Measurements from ENCODE around the gene F10.

Gene F10

GRCh38 chr13:113148407-113148806 is 25.8 kb downstream of the F10 start:
- H3K4me2 ChIP-seq, result no peak overlapping the region
- H3K27me3 ChIP-seq (ENCODE audit: insufficient read depth, low read depth), result no peaks in the 10 kb centered on the region
- no peaks in the 10 kb centered on the region for H3K36me3 ChIP-seq (ENCODE audit: insufficient read depth)
- no peak overlapping the region for H3K27ac ChIP-seq
- no peaks in the 10 kb centered on the region for H3K79me2 ChIP-seq (ENCODE audit: insufficient read depth, low read depth)
- H2AFZ ChIP-seq (ENCODE audit: low read depth), result no peak overlapping the region
- H4K20me1 ChIP-seq (ENCODE audit: insufficient read depth), result no peaks in the 10 kb centered on the region
- H3K4me1 ChIP-seq (ENCODE audit: low read depth, poor library complexity, severe bottlenecking), result peaks cover 5% of the 10 kb centered on the region
- H3K4me3 ChIP-seq (IDR thresholded peaks at IDR 0.05; ENCODE audit: insufficient read depth, low read depth, low read length), result no peak overlapping the region
- no peak overlapping the region for H3K9ac ChIP-seq
- TF ChIP-seq CTCF (conservative IDR thresholded peaks at IDR 0.05; ENCODE audit: low read depth, low read length), result no peak

GRCh38 chr13:113148940-113149503 is 26.4 kb downstream of the F10 start:
- no peak overlapping the region for H3K27ac ChIP-seq
- H3K4me3 ChIP-seq (IDR thresholded peaks at IDR 0.05; ENCODE audit: insufficient read depth, low read depth, low read length), result no peak overlapping the region
- no peaks in the 10 kb centered on the region for H3K27me3 ChIP-seq (ENCODE audit: insufficient read depth, low read depth)
- no peak overlapping the region for H3K9ac ChIP-seq
- no peak overlapping the region for H3K4me2 ChIP-seq
- H4K20me1 ChIP-seq (ENCODE audit: insufficient read depth), result no peaks in the 10 kb centered on the region
- H2AFZ ChIP-seq (ENCODE audit: low read depth), result no peak overlapping the region
- TF ChIP-seq CTCF (conservative IDR thresholded peaks at IDR 0.05; ENCODE audit: low read depth, low read length), result no peak
- H3K4me1 ChIP-seq (ENCODE audit: low read depth, poor library complexity, severe bottlenecking), result peaks cover 5% of the 10 kb centered on the region
- no peaks in the 10 kb centered on the region for H3K36me3 ChIP-seq (ENCODE audit: insufficient read depth)
- no peaks in the 10 kb centered on the region for H3K79me2 ChIP-seq (ENCODE audit: insufficient read depth, low read depth)

- no peaks in the 10 kb centered on the region for H4K20me1 ChIP-seq (ENCODE audit: insufficient read depth)
- peaks cover 9% of the 10 kb centered on the region for H3K4me1 ChIP-seq (ENCODE audit: low read depth, poor library complexity, severe bottlenecking)
- no peak overlapping the region for H3K9ac ChIP-seq
- no peaks in the 10 kb centered on the region for H3K36me3 ChIP-seq (ENCODE audit: insufficient read depth)
- TF ChIP-seq CTCF (conservative IDR thresholded peaks at IDR 0.05; ENCODE audit: low read depth, low read length), result no peak
- no peaks in the 10 kb centered on the region for H3K27me3 ChIP-seq (ENCODE audit: insufficient read depth, low read depth)
- H3K27ac ChIP-seq, result no peak overlapping the region
- H2AFZ ChIP-seq (ENCODE audit: low read depth), result no peak overlapping the region
- H3K4me2 ChIP-seq, result no peak overlapping the region
- H3K4me3 ChIP-seq (IDR thresholded peaks at IDR 0.05; ENCODE audit: insufficient read depth, low read depth, low read length), result no peak overlapping the region
- H3K79me2 ChIP-seq (ENCODE audit: insufficient read depth, low read depth), result no peaks in the 10 kb centered on the region
These were observed 27.3 kb downstream of the F10 start for GRCh38 chr13:113149711-113150549.

GRCh38 chr13:113150550-113151365 is 28.2 kb downstream of the F10 start:
- Histone ChIP-seq H3K27ac (no peak overlapping the region), H3K9ac (no peak overlapping the region), H3K4me2 (no peak overlapping the region), H3K36me3 (ENCODE audit: insufficient read depth) (no peaks in the 10 kb centered on the region), H3K27me3 (ENCODE audit: insufficient read depth, low read depth) (no peaks in the 10 kb centered on the region), H3K4me1 (ENCODE audit: low read depth, poor library complexity, severe bottlenecking) (peaks cover 9% of the 10 kb centered on the region), H4K20me1 (ENCODE audit: insufficient read depth) (no peaks in the 10 kb centered on the region), H2AFZ (ENCODE audit: low read depth) (no peak overlapping the region), H3K4me3 (IDR thresholded peaks at IDR 0.05; ENCODE audit: insufficient read depth, low read depth, low read length) (no peak overlapping the region), H3K79me2 (ENCODE audit: insufficient read depth, low read depth) (no peaks in the 10 kb centered on the region)
- TF ChIP-seq CTCF (conservative IDR thresholded peaks at IDR 0.05; ENCODE audit: low read depth, low read length), result no peak
